Heart right ventricle (tissue), 16 donors: Measurements from ENCODE around the gene PLXND1. TPM values are rescaled to one million over a fixed set of nuclear protein-coding genes. Genes with fewer than 3 reads are reported as not detected.
A peak's percentile ranks its signal among the peaks of the same experiment; 100 is the strongest.

Source experiments
- ATAC-seq, 8 donors: fragments of 200-7000 bp; cut with Tn5 transposase; one replicate each; pipeline ENCODE4 v1.9.1; 2020; ENCODE audit warnings: mild to moderate bottlenecking in 8 of 8, moderate library complexity in 8 of 8, moderate number of reproducible peaks in 1 of 8
- DNase-seq, 2 donors: peaks; one replicate each; pipeline ENCODE4 v3.0.0-alpha.2; 2020
- H3K27ac ChIP-seq, 10 donors: fragments of 200-600 bp; sonication (generic) in 2 of 10; one replicate each; pipeline versions ENCODE4 v1.5.0 to v1.8.0; 2020 to 2022; ENCODE audit warnings: mild to moderate bottlenecking in 3 of 10
- H3K27me3 ChIP-seq, 7 donors: fragments of 200-600 bp; one replicate each; pipeline ENCODE4 v1.8.0; 2021 to 2022; ENCODE audit warnings: mild to moderate bottlenecking in 2 of 7
- H3K36me3 ChIP-seq, 9 donors: fragments of 200-600 bp; sonication (generic) in 1 of 9; one replicate each; pipeline versions ENCODE4 v1.5.0 to v1.8.0; 2020 to 2022; ENCODE audit warnings: mild to moderate bottlenecking in 2 of 9
- H3K4me1 ChIP-seq, 9 donors: fragments of 200-600 bp; sonication (generic) in 1 of 9; one replicate each; pipeline versions ENCODE4 v1.5.0 to v1.8.0; 2020 to 2022; ENCODE audit warnings: mild to moderate bottlenecking in 4 of 9
- H3K4me3 ChIP-seq, 10 donors: fragments of 200-600 bp; sonication (generic) in 2 of 10; one replicate each; pipeline versions ENCODE4 v1.5.0 to v1.8.0; 2020 to 2022; ENCODE audit warnings: mild to moderate bottlenecking in 7 of 10, moderate library complexity in 2 of 10
- H3K9me3 ChIP-seq, 11 donors: fragments of 200-600 bp in 10 of 11; sonication (generic) in 2 of 11; one replicate each; pipeline versions ENCODE4 v1.5.0 to v1.8.0; 2013 to 2022; ENCODE audit warnings: mild to moderate bottlenecking in 2 of 11, control low read depth in 1 of 11, moderate library complexity in 1 of 11
- CTCF ChIP-seq, 9 donors: fragments of 200-600 bp; sonication (generic) in 2 of 9; IDR thresholded peaks; one replicate each; pipeline versions ENCODE4 v1.5.0 to v1.8.0; 2021 to 2022; ENCODE audit warnings: antibody characterized with exemption in 9 of 9, mild to moderate bottlenecking in 5 of 9, moderate library complexity in 1 of 9
- WGBS, 2 donors: extraction: QIAGEN DNeasy Blood & Tissue Kit; methylation state at CpG; one replicate each; pipeline ENCODE4 v1.1.7; 2013; ENCODE audit warnings: inconsistent platforms in 1 of 2; 5-methylcytosine and 5-hydroxymethylcytosine counted together
- intact Hi-C, 10 donors: fragments of 100-400 bp; cut with DNase I; formaldehyde crosslinking; loops; one replicate each; pipeline versions ENCODE4 v1.11.1 to v1.14.2; 2022
- polyA plus RNA-seq, 2 donors: library from polyadenylated mRNA; stranded (reverse); fragments of 200-250 nt; gene quantifications; one replicate each; pipeline ENCODE4 v1.2.3, GENCODE V29; 2013
- total RNA-seq, 10 donors: library from RNA; stranded (reverse); fragmentation: NEBNext Ultra II Directional in 3 of 10; extraction: Animal tissue kit (Norgen Biotek cat#: 25700) in 3 of 10; gene quantifications; one replicate each; pipeline versions ENCODE4 v1.2.1 to v1.2.4, GENCODE V29; 2021 to 2023
- donor health status: Arrhythmogenic right ventricular cardiomyopathy.
- donor health status: ischemic (EF 13 %, LVEDD 7.1; RV severe dilation, severe dysfunction).
- donor health status: healthy with polysubstance abuse.
- donor health status: DM: no; HTN: yes; CAD: no.
- donor health status: DM: no; HTN: no; CAD: no.
- donor health status: ischemic (EF 25% LVEDD 6.9; RV normal size, moderate dysfunction).
- donor health status: ischemic (EF 25% LVEDD 5.7; RV mildly dilated, moderate dysfunction).
- donor health status: healthy.
- donor health status: DM: yes; HTN: yes; CAD: no.
- donor health status: Ischemic cardiomyopathy.
- donor health status: ischemic (EF 35%, LVEDD 5.7; RV mildly dilated, moderate dysfunction).
- donor health status: nonischemic (EF 11% LVEDD 7.7; RV severe dilation, severe dysfunction).
- donor health status: DM: yes; HTN: yes; CAD: no.
- donor health status: PGD.
- donor health status: ischemic (EF 29% LVEDD 5.4; RV normal size, mild dysfunction).
- donor health status: nonischemic (EF 23%, LVEDD 6.1; RV moderate dilation, normal function).

Gene PLXND1
- total and polyA plus RNA-seq, 12 donors = 40.9 to 169 (median 65.8) TPM

- Histone ChIP-seq H3K9me3 (no peaks in the 10 kb centered on the region), H3K4me3 (no peak overlapping the region), H3K27me3 (no peaks in the 10 kb centered on the region), H3K4me1 (peaks cover 0 to 49% (median 37%) of the 10 kb centered on the region in 9 donors), H3K27ac (peak overlapping the region in 9 of 10 donors; percentile 54 to 92 (median 64)), H3K36me3 (peaks cover 0 to 100% (median 18%) of the 10 kb centered on the region in 9 donors)
- TF ChIP-seq CTCF (IDR thresholded peaks at IDR 0.05) = no peak
- DNase-seq = peak in 1 of 2 donors; percentile 58
- intact Hi-C loops = no loop called here
- WGBS, 2 donors = 71 to 75% methylated on average over 18 of the region's 18 CpGs
- peak; percentile 21 to 63 (median 40) for ATAC-seq
These were observed 29.7 kb downstream of the PLXND1 start for GRCh38 chr3:129576514-129577352.

DNA sequence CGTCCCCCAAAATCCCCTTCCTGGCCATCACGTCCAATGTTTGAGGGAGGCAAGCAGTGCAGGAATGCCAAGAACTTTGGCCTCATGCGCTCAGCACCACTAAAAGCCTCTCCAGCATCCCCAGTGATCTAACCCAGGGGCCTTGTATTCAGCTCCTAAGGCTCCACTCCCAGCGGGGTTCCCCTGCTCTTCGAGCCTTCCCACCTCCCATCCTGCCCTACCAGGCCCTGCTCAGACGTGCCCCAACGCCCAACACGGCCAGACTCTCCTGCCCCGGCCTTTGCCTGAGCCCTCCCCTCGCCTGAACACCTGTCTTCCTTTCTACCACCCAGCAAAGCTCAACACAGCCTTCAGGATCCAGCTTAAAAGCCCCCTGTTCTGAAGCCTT, 30.5 kb downstream of the PLXND1 start:
- peaks cover 0 to 100% (median 24%) of the 10 kb centered on the region in 9 donors for H3K36me3 ChIP-seq
- no peak for TF ChIP-seq CTCF (IDR thresholded peaks at IDR 0.05)
- peaks cover 0 to 49% (median 37%) of the 10 kb centered on the region in 9 donors for H3K4me1 ChIP-seq
- no peak overlapping the region for H3K4me3 ChIP-seq
- peak overlapping the region in 5 of 10 donors; percentile 4 to 92 (median 74) for H3K27ac ChIP-seq
- no peaks in the 10 kb centered on the region for H3K27me3 ChIP-seq
- intact Hi-C loops = no loop called here
- no peaks in the 10 kb centered on the region for H3K9me3 ChIP-seq
- ATAC-seq (no peak), DNase-seq (no peak)
- 90 to 93% methylated on average over 10 of the region's 10 CpGs for WGBS, 2 donors

DNA sequence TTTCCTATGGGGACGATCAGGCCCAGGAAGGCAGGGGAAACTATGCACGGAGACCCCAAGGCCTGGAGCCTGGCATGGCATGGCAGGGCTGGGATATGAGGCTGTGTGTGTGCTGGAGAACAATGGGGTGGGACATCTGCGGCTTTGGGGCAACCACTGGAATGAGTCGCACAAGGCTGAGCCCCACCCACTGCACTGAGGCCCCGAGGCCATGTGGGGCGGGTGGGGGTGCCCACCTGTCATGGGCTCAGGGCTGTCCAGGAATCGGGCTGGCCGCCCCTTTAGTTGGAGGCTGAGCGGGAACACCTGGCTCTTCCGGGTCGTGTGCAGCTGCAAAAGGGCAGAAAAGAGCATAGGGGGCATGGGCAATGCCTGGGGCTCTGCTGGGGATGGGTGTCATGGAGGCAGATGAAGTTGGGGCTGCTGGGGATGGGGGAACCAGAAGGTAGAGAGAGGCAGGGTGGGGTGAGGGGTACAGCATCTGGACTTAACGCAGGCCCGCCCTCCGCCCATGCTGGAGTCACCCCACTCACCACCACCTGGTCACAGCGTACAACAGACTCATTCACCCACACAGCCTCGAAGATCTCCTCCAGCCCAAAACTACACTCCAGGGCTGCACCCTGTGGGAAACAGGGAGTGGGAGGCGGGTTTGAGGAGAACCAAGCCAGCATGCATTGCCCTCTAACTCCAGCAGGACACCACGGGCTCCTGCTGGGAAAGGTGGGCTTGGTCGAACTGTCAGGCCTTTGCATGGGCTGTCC, 31.1 kb downstream of the PLXND1 start:
- DNase-seq = no peak
- Histone ChIP-seq H3K4me3 (no peak overlapping the region), H3K4me1 (peaks cover 0 to 47% (median 37%) of the 10 kb centered on the region in 9 donors), H3K36me3 (peaks cover 0 to 100% (median 29%) of the 10 kb centered on the region in 9 donors), H3K27ac (peak overlapping the region in 2 of 10 donors; percentile 76 to 92), H3K9me3 (no peaks in the 10 kb centered on the region), H3K27me3 (no peaks in the 10 kb centered on the region)
- 89 to 91% methylated on average over 19 of the region's 19 CpGs for WGBS, 2 donors
- no peak for ATAC-seq
- intact Hi-C loops = no loop called here
- no peak for TF ChIP-seq CTCF (IDR thresholded peaks at IDR 0.05)

GRCh38 chr3:129574206-129574605, 32.3 kb downstream of the PLXND1 start:
- Histone ChIP-seq H3K4me1 (peaks cover 0 to 35% (median 29%) of the 10 kb centered on the region in 9 donors), H3K4me3 (no peak overlapping the region), H3K27me3 (no peaks in the 10 kb centered on the region), H3K9me3 (no peaks in the 10 kb centered on the region), H3K36me3 (peaks cover 0 to 100% (median 32%) of the 10 kb centered on the region in 9 donors), H3K27ac (peak overlapping the region in 1 of 10 donors; percentile 12)
- intact Hi-C loops = no loop called here
- no peak for TF ChIP-seq CTCF (IDR thresholded peaks at IDR 0.05)
- DNase-seq (no peak), ATAC-seq (no peak)
- WGBS, 2 donors = 95 to 96% methylated on average over 24 of the region's 24 CpGs
